HepG2 (cell line): ENCODE data around the gene STK24. TPM values are rescaled to one million over a fixed set of nuclear protein-coding genes. Genes with fewer than 3 reads are reported as not detected.

Experiments used
- ATAC-seq: fragments of 200-7000 bp; cut with Tn5 transposase; 3 replicates; pipeline ENCODE4 v1.9.1; 2020; ENCODE audit warnings: mild to moderate bottlenecking, moderate library complexity
- BruUV-seq: library from RNA; stranded (reverse); fragments of 400-500 nt; replicated peaks from 2 replicates; lab custom pipeline; 2021; lab: Mats Ljungman, UMichigan
- CTCF ChIA-PET: fragments of 300-600 bp; formaldehyde crosslinking; extraction: SDS; loops from one replicate; lab custom pipeline; 2021; ENCODE audit warnings: low total read pairs, inconsistent platforms, low intra/inter-chr PET ratio; lab: Yijun Ruan, JAX
- POLR2A ChIA-PET: fragments of 350-600 bp; sonication (Branson Sonifier 250); formaldehyde crosslinking; loops from one replicate; lab custom pipeline; 2020; ENCODE audit warnings: antibody characterized with exemption, inconsistent platforms; lab: Yijun Ruan, JAX
- DNase-seq: peaks from one replicate; pipeline ENCODE4 v3.0.0-alpha.2; 2015; ENCODE audit warnings: low spot score
- FAIRE-seq: peaks from 3 replicates; lab custom pipeline; 2011; peaks lifted over from hg19 to GRCh38; lab: Jason Lieb, UNC
- H2AFZ ChIP-seq: one replicate; pipeline ENCODE4 v1.6.1; 2011; ENCODE audit warnings: low read length, inconsistent platforms
- H3K27ac ChIP-seq: fragments of 300-600 bp; 3 replicates; pipeline ENCODE4 v1.8.0; 2011; ENCODE audit warnings: mixed run types, mild to moderate bottlenecking, mixed read lengths, low read length, inconsistent platforms; ENCODE audit not compliant: insufficient read depth; ENCODE audit errors: extremely low read length
- H3K27me3 ChIP-seq, 2 experiments: fragments of 200-600 bp in 1 of 2; 2 replicates in 1 of 2; 3 replicates in 1 of 2; pipeline versions ENCODE4 v1.6.0 to v1.8.0; 2011; ENCODE audit warnings: low read length in 2 of 2, mild to moderate bottlenecking in 2 of 2, moderate library complexity in 2 of 2, inconsistent platforms in 1 of 2; ENCODE audit not compliant: insufficient read depth in 2 of 2, control insufficient read depth in 1 of 2
- H3K36me3 ChIP-seq, 2 experiments: fragments of 200-600 bp in 1 of 2; replicated peaks in 1 of 2; 2 replicates in 1 of 2; 3 replicates in 1 of 2; pipeline versions ENCODE4 v1.5.1 to v1.8.0; 2011; ENCODE audit warnings: low read length in 2 of 2, inconsistent platforms in 1 of 2; ENCODE audit not compliant: insufficient read depth in 2 of 2, control insufficient read depth in 1 of 2
- H3K4me1 ChIP-seq: 2 replicates; pipeline ENCODE4 v1.5.1; 2012; ENCODE audit warnings: low read length, inconsistent platforms; ENCODE audit not compliant: insufficient read depth
- H3K4me2 ChIP-seq: 2 replicates; pipeline ENCODE4 v1.6.0; 2011; ENCODE audit warnings: low read depth, low read length, inconsistent platforms
- H3K4me3 ChIP-seq, 3 experiments: fragments of 200-600 bp in 1 of 3; sonication (generic), shearing (Covaris generic) in 1 of 3; replicated peaks in 1 of 3; 2 replicates each; pipeline ENCODE4 v1.5.1; 2011 to 2016; ENCODE audit warnings: low read length in 3 of 3, inconsistent platforms in 2 of 3, low read depth in 2 of 3, mild to moderate bottlenecking in 2 of 3, control low read depth in 1 of 3, mixed read lengths in 1 of 3; ENCODE audit not compliant: insufficient read depth in 1 of 3
- H3K79me2 ChIP-seq: one replicate; pipeline ENCODE4 v1.6.1; 2011; ENCODE audit warnings: low read length, inconsistent platforms; ENCODE audit not compliant: insufficient read depth
- H3K9ac ChIP-seq: 2 replicates; pipeline ENCODE4 v1.6.0; 2011; ENCODE audit warnings: mild to moderate bottlenecking, low read depth, low read length, inconsistent platforms; ENCODE audit not compliant: insufficient read depth
- H3K9me3 ChIP-seq: 2 replicates; pipeline ENCODE4 v1.5.1; 2012; ENCODE audit warnings: mild to moderate bottlenecking, low read length
- H4K20me1 ChIP-seq: 2 replicates; pipeline ENCODE4 v1.6.0; 2011; ENCODE audit warnings: inconsistent platforms, mild to moderate bottlenecking, low read length, moderate library complexity; ENCODE audit not compliant: insufficient read depth
- KAT8 ChIP-seq: IDR thresholded peaks from 2 replicates; pipeline ENCODE4 v1.6.1; 2016; ENCODE audit warnings: missing genetic modification reagents, missing compliant biosample characterization
- KDM5B ChIP-seq: sonication (generic); formaldehyde crosslinking; IDR thresholded peaks from 2 replicates; pipeline ENCODE4 v1.4.0; 2020; ENCODE audit warnings: missing genetic modification reagents, mild to moderate bottlenecking, borderline replicate concordance
- KLF6 ChIP-seq: IDR thresholded peaks from 2 replicates; pipeline ENCODE4 v1.8.0; 2016; ENCODE audit warnings: missing biosample characterization, missing genetic modification reagents
- POGZ ChIP-seq: sonication (generic); formaldehyde crosslinking; IDR thresholded peaks from 2 replicates; pipeline ENCODE4 v1.4.0; 2020; ENCODE audit warnings: mild to moderate bottlenecking, missing genetic modification reagents
- RBM22 ChIP-seq: fragments of 200-400 bp; formaldehyde crosslinking; optimal IDR thresholded peaks from 2 replicates; pipeline ENCODE3; 2017; ENCODE audit warnings: mild to moderate bottlenecking, low read length, moderate library complexity
- RFX5 ChIP-seq: IDR thresholded peaks from 2 replicates; pipeline ENCODE4 v1.6.1; 2011; ENCODE audit warnings: low read depth, low read length, improper control_type of control experiment
- SIN3A ChIP-seq: IDR thresholded peaks from 2 replicates; pipeline ENCODE4 v1.6.1; 2011; ENCODE audit warnings: low read depth, mild to moderate bottlenecking, control low read depth, low read length, borderline replicate concordance
- SMAD9 ChIP-seq: sonication (generic); formaldehyde crosslinking; IDR thresholded peaks from 2 replicates; pipeline ENCODE4 v1.5.1; 2020; ENCODE audit warnings: mild to moderate bottlenecking, missing genetic modification reagents
- SP1 ChIP-seq, 2 experiments: fragments of 450-650 bp in 1 of 2; sonication (generic) in 1 of 2; formaldehyde crosslinking in 1 of 2; IDR thresholded peaks; 2 replicates each; pipeline versions ENCODE4 v1.4.0 to v1.6.1; 2016 to 2020; ENCODE audit warnings: missing genetic modification reagents in 1 of 2
- ZNF382 ChIP-seq: sonication (generic); formaldehyde crosslinking; IDR thresholded peaks from 2 replicates; pipeline ENCODE4 v1.5.0; 2020; ENCODE audit warnings: missing genetic modification reagents, mild to moderate bottlenecking, borderline replicate concordance
- ZNF557 ChIP-seq: sonication (generic); formaldehyde crosslinking; IDR thresholded peaks from 2 replicates; pipeline ENCODE4 v1.4.0; 2020; ENCODE audit warnings: missing genetic modification reagents
- ZNF605 ChIP-seq: sonication (generic); formaldehyde crosslinking; IDR thresholded peaks from 2 replicates; pipeline ENCODE4 v1.8.0; 2022; ENCODE audit warnings: mild to moderate bottlenecking, missing genetic modification reagents
- ZNF7 ChIP-seq: IDR thresholded peaks from 2 replicates; pipeline ENCODE4 v1.6.1; 2016; ENCODE audit warnings: missing biosample characterization, missing genetic modification reagents
- WGBS: methylation state at CpG from one replicate; pipeline ENCODE4 v1.1.6; 2017; ENCODE audit warnings: low lambda C conversion rate; 5-methylcytosine and 5-hydroxymethylcytosine counted together
- in situ Hi-C: cut with HindIII; loops from 2 replicates; pipeline ENCODE4 v1.10.0; 2017; ENCODE audit warnings: low pct_unique_long_range_greater_than_20kb; ENCODE audit not compliant: extremely low pct_ligation_motif_present
- intact Hi-C: fragments of 100-400 bp; cut with micrococcal nuclease; formaldehyde crosslinking; loops from one replicate; pipeline ENCODE4 v1.10.0; 2022; ENCODE audit not compliant: unreplicated experiment
- polyA plus RNA-seq, 8 experiments: library from polyadenylated mRNA; depleted of rRNA in 3 of 8; stranded (reverse) in 7 of 8; unstranded in 1 of 8; fragments of >200 nt; fragmentation: Illumina TruSeq in 4 of 8; extraction: Trizol in 4 of 8; gene quantifications; 2 replicates each; pipeline versions ENCODE4 v1.2.1 to v1.2.3, GENCODE V29; 2011 to 2016; ENCODE audit warnings: low read depth in 4 of 8, missing spikeins in 1 of 8, mixed read lengths in 1 of 8; ENCODE audit not compliant: insufficient read depth in 1 of 8
- total RNA-seq, 5 experiments: library from RNA; depleted of rRNA; stranded (reverse); fragments of >200 nt; fragmentation: Illumina TruSeq; extraction: Trizol; gene quantifications; 2 replicates each; pipeline ENCODE4 v1.2.3, GENCODE V29; 2016; ENCODE audit warnings: low read depth in 1 of 5
- TF ChIP-seq, protein P1 (sequence below): sonication (generic); formaldehyde crosslinking; IDR thresholded peaks from 2 replicates; pipeline ENCODE4 v1.5.1; 2020; ENCODE audit warnings: missing genetic modification reagents, mild to moderate bottlenecking, borderline replicate concordance

Gene STK24
- total and polyA plus RNA-seq, 2 of the 13 experiments (the other 11 are each of a cell fraction or from before 2014, with no cell fraction given), result 51.3 to 73.0 TPM

GRCh38 chr13:98513837-98514236 lies 63.1 kb downstream of the STK24 start (continued):
- TF ChIP-seq POGZ, result no peak
- TF ChIP-seq SMAD9, result no peak

- Histone ChIP-seq H3K79me2 (peaks cover 94% of the 10 kb centered on the region), H3K27me3 (no peaks in the 10 kb centered on the region), H2AFZ (no peak overlapping the region), H3K27ac (no peak overlapping the region), H3K4me1 (peaks cover 49% of the 10 kb centered on the region), H3K4me2 (no peak overlapping the region), H3K9me3 (no peaks in the 10 kb centered on the region), H4K20me1 (peaks cover 13% of the 10 kb centered on the region; the same call in 1 of the 2 replicates), H3K4me3 (no peak overlapping the region), H3K36me3 (peaks cover 15 to 46% of the 10 kb centered on the region in 2 experiments), H3K9ac (no peak overlapping the region)
- ChIA-PET POLR2A (no interaction called here), CTCF (no interaction called here)
- ATAC-seq (no peak), DNase-seq (no peak), FAIRE-seq (no peak)
- no TSS peak for BruUV-seq
- no peak for TF ChIP-seq KLF6
- TF ChIP-seq ZNF7 (CRISPR knock-in tag), result 0 out of 2 replicates have a peak, but pooled peaks have one; percentile 35
- TF ChIP-seq RBM22, result peak; percentile 49
- WGBS, result 97% methylated on average over 15 of the region's 18 CpGs
- intact Hi-C loops (no loop called here), in situ Hi-C loops (no loop called here)
Observed at GRCh38 chr13:98512774-98513665, 63.9 kb downstream of the STK24 start.

DNA sequence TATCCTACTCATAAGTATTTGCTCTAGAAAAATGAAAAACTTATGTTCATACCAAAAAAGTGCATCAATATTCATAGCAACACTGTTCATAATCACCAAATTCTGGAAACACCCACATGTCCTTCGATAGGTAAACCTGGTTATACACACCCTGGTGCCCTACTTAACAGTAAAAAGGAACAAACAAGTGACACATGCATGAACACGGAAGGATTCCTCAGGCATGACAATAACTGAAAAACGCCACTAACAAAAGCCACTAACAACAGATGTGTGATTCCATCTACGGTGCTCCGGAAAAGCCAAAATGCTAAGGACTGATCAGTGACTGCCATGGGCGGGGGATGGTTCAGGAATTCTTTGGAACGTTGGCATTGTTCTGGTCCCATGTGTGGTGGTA lies 65.5 kb downstream of the STK24 start:
- Histone ChIP-seq H3K4me3 (no peak overlapping the region), H3K79me2 (peaks cover 88% of the 10 kb centered on the region), H3K36me3 (peaks cover 11 to 34% of the 10 kb centered on the region in 2 experiments), H3K9ac (no peak overlapping the region), H3K4me2 (no peak overlapping the region), H2AFZ (no peak overlapping the region), H3K27me3 (no peaks in the 10 kb centered on the region), H3K27ac (no peak overlapping the region), H3K4me1 (peaks cover 65% of the 10 kb centered on the region), H3K9me3 (no peaks in the 10 kb centered on the region), H4K20me1 (peaks cover 13% of the 10 kb centered on the region; the same call in 1 of the 2 replicates)
- ChIA-PET CTCF (no interaction called here), POLR2A (no interaction called here)
- ATAC-seq (no peak), FAIRE-seq (no peak), DNase-seq (no peak)
- in situ Hi-C loops, result no loop called here
- intact Hi-C loops, result no loop called here
- WGBS, result 98% methylated on average over 7 of the region's 7 CpGs
- BruUV-seq, result no TSS peak
- TF ChIP-seq ZNF382 (no peak), ZNF557 (no peak), RFX5 (no peak), SIN3A (no peak), SP1 (IDR thresholded peaks at IDR 0.05) (no peak), SP1 (CRISPR knock-in tag; IDR thresholded peaks at IDR 0.05) (no peak), KAT8 (no peak), KDM5B (CRISPR knock-in tag) (no peak), ZNF605 (no peak)
- TF ChIP-seq, protein P1, sequence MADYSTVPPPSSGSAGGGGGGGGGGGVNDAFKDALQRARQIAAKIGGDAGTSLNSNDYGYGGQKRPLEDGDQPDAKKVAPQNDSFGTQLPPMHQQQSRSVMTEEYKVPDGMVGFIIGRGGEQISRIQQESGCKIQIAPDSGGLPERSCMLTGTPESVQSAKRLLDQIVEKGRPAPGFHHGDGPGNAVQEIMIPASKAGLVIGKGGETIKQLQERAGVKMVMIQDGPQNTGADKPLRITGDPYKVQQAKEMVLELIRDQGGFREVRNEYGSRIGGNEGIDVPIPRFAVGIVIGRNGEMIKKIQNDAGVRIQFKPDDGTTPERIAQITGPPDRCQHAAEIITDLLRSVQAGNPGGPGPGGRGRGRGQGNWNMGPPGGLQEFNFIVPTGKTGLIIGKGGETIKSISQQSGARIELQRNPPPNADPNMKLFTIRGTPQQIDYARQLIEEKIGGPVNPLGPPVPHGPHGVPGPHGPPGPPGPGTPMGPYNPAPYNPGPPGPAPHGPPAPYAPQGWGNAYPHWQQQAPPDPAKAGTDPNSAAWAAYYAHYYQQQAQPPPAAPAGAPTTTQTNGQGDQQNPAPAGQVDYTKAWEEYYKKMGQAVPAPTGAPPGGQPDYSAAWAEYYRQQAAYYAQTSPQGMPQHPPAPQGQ (CRISPR knock-in tag), result no peak
